ENCODE data around the gene EPB41L3. TPM values are rescaled to one million over a fixed set of nuclear protein-coding genes. Genes with fewer than 3 reads are reported as not detected.

The EPB41L3 gene
- total RNA-seq, 3 donors from 2014 or later: 35.4 to 178 (median 90.5) TPM

DNA sequence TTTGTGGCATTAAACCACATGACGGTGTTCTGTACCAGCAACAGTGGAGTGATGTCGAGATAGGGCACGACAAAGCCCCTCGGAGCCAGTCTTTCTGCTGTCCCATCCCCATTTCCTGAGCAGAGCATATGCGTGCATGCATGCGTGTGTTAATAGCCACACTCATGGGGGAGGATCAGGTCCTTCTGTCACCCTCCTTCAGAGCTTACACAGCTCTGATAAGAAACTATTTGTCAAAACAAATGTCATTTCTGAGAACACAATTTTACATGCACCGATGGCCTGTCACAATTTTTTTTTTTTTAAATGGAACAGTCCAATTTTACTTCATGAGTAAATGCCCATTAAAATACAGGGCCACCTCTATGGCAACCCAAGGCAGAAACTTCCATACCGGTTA, 152.4 kb downstream of the EPB41L3 start:
- Histone ChIP-seq H3K4me3 (no peak overlapping the region), H3K4me1 (no peaks in the 10 kb centered on the region), H3K27me3 (no peaks in the 10 kb centered on the region), H3K9me3 (no peaks in the 10 kb centered on the region), H3K27ac (no peak overlapping the region), H3K36me3 (no peaks in the 10 kb centered on the region)
- no peak for DNase-seq (ENCODE audit: low spot score in 2 of 2)
- no peak for TF ChIP-seq POLR2A (IDR thresholded peaks at IDR 0.05)
- no peak for TF ChIP-seq POLR2AphosphoS5 (IDR thresholded peaks at IDR 0.05)
- TF ChIP-seq, protein P1, sequence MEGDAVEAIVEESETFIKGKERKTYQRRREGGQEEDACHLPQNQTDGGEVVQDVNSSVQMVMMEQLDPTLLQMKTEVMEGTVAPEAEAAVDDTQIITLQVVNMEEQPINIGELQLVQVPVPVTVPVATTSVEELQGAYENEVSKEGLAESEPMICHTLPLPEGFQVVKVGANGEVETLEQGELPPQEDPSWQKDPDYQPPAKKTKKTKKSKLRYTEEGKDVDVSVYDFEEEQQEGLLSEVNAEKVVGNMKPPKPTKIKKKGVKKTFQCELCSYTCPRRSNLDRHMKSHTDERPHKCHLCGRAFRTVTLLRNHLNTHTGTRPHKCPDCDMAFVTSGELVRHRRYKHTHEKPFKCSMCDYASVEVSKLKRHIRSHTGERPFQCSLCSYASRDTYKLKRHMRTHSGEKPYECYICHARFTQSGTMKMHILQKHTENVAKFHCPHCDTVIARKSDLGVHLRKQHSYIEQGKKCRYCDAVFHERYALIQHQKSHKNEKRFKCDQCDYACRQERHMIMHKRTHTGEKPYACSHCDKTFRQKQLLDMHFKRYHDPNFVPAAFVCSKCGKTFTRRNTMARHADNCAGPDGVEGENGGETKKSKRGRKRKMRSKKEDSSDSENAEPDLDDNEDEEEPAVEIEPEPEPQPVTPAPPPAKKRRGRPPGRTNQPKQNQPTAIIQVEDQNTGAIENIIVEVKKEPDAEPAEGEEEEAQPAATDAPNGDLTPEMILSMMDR (IDR thresholded peaks at IDR 0.05): no peak
- intact Hi-C loops (cut with DNase I; ENCODE audit: low total_unique reads): no loop called here

DNA sequence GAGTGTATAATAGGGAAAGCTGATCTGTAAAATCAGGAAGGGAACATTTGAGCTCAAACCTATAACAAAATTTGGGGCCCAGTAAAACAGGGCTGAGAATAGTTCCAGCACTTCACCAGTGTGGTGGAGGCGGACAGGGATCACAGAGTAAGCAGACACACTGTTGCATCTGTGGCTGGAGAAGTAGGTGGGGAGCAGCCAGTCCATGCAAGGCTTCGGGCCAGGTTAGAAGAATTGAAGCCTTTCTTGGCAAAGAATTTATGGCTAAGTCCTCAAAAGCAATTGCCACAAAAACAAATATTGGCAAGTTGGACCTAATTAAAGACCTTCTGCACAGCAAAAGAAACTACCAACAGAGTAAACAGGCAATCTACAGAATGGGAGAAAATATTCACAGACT, 154.4 kb downstream of the EPB41L3 start:
- TF ChIP-seq POLR2A (IDR thresholded peaks at IDR 0.05): no peak
- DNase-seq (ENCODE audit: low spot score in 2 of 2): no peak
- H3K27me3 ChIP-seq: no peaks in the 10 kb centered on the region
- H3K9me3 ChIP-seq: no peaks in the 10 kb centered on the region
- intact Hi-C loops (cut with DNase I; ENCODE audit: low total_unique reads): loop anchor here (10.0 kb wide), 1 partner anchor 365 kb away; no protein-coding TSS in a partner anchor
- H3K27ac ChIP-seq: no peak overlapping the region
- H3K4me3 ChIP-seq: no peak overlapping the region
- H3K4me1 ChIP-seq: no peaks in the 10 kb centered on the region
- H3K36me3 ChIP-seq: no peaks in the 10 kb centered on the region

GRCh38 chr18:5388896-5389295, 154.9 kb downstream of the EPB41L3 start:
- intact Hi-C loops (cut with DNase I; ENCODE audit: low total_unique reads): loop anchor here (10.0 kb wide), 1 partner anchor 366 kb away; no protein-coding TSS in a partner anchor
- Histone ChIP-seq H3K4me3 (no peak overlapping the region), H3K4me1 (no peaks in the 10 kb centered on the region), H3K36me3 (no peaks in the 10 kb centered on the region), H3K9me3 (no peaks in the 10 kb centered on the region), H3K27ac (no peak overlapping the region), H3K27me3 (no peaks in the 10 kb centered on the region)
- DNase-seq (ENCODE audit: low spot score in 2 of 2): no peak
- TF ChIP-seq, protein P1 (IDR thresholded peaks at IDR 0.05): no peak
- TF ChIP-seq POLR2A (IDR thresholded peaks at IDR 0.05): no peak
- TF ChIP-seq POLR2AphosphoS5 (IDR thresholded peaks at IDR 0.05): no peak

- H3K4me3 ChIP-seq: no peak overlapping the region
- TF ChIP-seq, protein P1 (IDR thresholded peaks at IDR 0.05): no peak
- TF ChIP-seq POLR2AphosphoS5 (IDR thresholded peaks at IDR 0.05) (no peak), POLR2A (IDR thresholded peaks at IDR 0.05) (no peak)
- H3K36me3 ChIP-seq: no peaks in the 10 kb centered on the region
- no peaks in the 10 kb centered on the region for H3K9me3 ChIP-seq
- intact Hi-C loops (cut with DNase I; ENCODE audit: low total_unique reads): loop anchor here (10.0 kb wide), 1 partner anchor 374 kb away; no protein-coding TSS in a partner anchor
- no peak overlapping the region for H3K27ac ChIP-seq
- DNase-seq (ENCODE audit: low spot score in 2 of 2): no peak
- H3K4me1 ChIP-seq: no peaks in the 10 kb centered on the region
- H3K27me3 ChIP-seq: no peaks in the 10 kb centered on the region
Observed at GRCh38 chr18:5380586-5380985, 163.2 kb downstream of the EPB41L3 start.

DNA sequence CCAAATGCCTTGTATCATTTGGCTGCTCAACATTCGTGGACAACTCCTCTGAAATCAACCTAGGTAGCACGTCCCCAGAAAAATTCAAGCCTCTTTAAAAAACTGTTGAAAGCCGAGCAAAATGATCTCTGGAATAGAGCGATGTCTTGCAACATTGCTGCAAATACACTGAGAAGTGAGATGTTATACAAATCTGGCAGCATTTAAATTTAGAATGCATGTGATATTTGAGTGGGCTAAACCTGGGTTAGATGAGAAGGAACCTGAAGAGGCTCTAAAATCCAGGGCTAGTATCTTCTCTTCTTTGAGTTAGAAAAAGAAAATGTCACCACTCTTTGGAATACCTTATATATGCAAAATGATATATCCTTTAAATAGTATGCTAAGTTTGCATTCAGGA, 166.8 kb downstream of the EPB41L3 start:
- H3K4me3 ChIP-seq: no peak overlapping the region
- H3K27me3 ChIP-seq: no peaks in the 10 kb centered on the region
- TF ChIP-seq, protein P1 (IDR thresholded peaks at IDR 0.05): no peak
- TF ChIP-seq POLR2AphosphoS5 (IDR thresholded peaks at IDR 0.05) (no peak), POLR2A (IDR thresholded peaks at IDR 0.05) (no peak)
- no peaks in the 10 kb centered on the region for H3K9me3 ChIP-seq
- no peak for DNase-seq (ENCODE audit: low spot score in 2 of 2)
- no peak overlapping the region for H3K27ac ChIP-seq
- no peaks in the 10 kb centered on the region for H3K36me3 ChIP-seq
- intact Hi-C loops (cut with DNase I; ENCODE audit: low total_unique reads): no loop called here
- no peaks in the 10 kb centered on the region for H3K4me1 ChIP-seq

DNA sequence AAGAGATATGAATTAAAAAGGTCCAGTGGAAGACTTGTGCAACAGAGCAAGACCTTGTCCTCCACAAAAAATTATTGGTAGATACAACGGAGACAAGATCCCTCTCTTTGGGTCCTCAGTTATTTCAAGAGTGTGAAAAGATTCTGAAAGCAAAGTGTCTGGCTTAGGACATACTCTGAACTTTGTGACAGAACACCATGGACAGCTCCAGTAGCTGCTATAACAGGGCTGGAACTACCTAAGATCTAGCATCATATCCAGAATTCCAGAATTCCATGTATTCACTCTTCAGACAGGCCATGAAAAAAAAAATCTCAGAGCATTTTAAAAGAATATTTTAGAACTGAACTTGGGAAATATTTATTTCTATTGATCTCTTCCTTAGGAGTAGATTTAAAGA, 173.5 kb downstream of the EPB41L3 start:
- no peaks in the 10 kb centered on the region for H3K36me3 ChIP-seq
- no peak overlapping the region for H3K27ac ChIP-seq
- TF ChIP-seq, protein P1 (IDR thresholded peaks at IDR 0.05): no peak
- TF ChIP-seq POLR2A (IDR thresholded peaks at IDR 0.05) (no peak), POLR2AphosphoS5 (IDR thresholded peaks at IDR 0.05) (no peak)
- no peaks in the 10 kb centered on the region for H3K27me3 ChIP-seq
- H3K9me3 ChIP-seq: no peaks in the 10 kb centered on the region
- H3K4me1 ChIP-seq: no peaks in the 10 kb centered on the region
- intact Hi-C loops (cut with DNase I; ENCODE audit: low total_unique reads): no loop called here
- no peak overlapping the region for H3K4me3 ChIP-seq
- no peak for DNase-seq (ENCODE audit: low spot score in 2 of 2)
